AG09309 (cell line): Measurements from ENCODE around the gene DTNBP1.

Experiments
- DNase-seq: peaks from one replicate; pipeline ENCODE4 v3.0.0-alpha.2; 2010; ENCODE audit warnings: low read depth
- H3K4me3 ChIP-seq: 2 replicates; pipeline ENCODE4 v1.5.1; 2011; ENCODE audit warnings: mild to moderate bottlenecking, low read depth, low read length, moderate library complexity; ENCODE audit not compliant: control insufficient read depth
- TF ChIP-seq, protein P1 (sequence below): IDR thresholded peaks from 2 replicates; pipeline ENCODE4 v1.5.1; 2011; ENCODE audit warnings: mild to moderate bottlenecking, low read depth, low read length, inconsistent platforms; ENCODE audit not compliant: insufficient read depth, control insufficient read depth; ENCODE audit errors: missing control alignments

DTNBP1 gene

DNA sequence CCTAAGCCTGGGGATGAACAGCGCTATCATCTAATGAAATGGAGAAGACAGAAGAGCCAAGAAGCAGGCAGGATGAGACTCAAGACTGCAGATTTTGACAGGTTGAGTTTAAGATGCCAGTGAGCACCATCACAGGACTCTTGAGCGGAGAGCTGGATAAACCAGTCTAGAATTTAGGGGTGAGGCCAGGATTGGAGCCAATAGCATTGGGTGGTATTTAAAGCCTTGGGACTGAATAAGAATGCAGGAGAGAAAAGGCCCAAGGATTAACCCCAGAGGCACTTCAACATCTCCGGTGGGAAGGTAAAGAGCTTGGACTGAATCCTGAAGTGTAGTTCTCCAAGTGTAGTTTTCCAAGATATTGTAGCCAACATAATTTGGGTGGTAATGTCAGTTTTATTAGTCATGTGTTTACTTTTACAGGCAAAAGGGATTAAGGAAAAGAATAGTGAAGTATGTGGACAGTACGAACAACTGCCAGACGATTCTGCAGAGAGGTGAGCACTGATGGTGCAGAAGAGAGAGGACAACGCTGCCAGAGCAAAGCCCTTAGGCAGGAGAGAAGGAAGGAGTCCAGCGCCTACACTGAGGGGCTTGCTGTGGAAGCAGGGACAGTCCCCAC is 85.2 kb downstream of the DTNBP1 start:
- TF ChIP-seq, protein P1, sequence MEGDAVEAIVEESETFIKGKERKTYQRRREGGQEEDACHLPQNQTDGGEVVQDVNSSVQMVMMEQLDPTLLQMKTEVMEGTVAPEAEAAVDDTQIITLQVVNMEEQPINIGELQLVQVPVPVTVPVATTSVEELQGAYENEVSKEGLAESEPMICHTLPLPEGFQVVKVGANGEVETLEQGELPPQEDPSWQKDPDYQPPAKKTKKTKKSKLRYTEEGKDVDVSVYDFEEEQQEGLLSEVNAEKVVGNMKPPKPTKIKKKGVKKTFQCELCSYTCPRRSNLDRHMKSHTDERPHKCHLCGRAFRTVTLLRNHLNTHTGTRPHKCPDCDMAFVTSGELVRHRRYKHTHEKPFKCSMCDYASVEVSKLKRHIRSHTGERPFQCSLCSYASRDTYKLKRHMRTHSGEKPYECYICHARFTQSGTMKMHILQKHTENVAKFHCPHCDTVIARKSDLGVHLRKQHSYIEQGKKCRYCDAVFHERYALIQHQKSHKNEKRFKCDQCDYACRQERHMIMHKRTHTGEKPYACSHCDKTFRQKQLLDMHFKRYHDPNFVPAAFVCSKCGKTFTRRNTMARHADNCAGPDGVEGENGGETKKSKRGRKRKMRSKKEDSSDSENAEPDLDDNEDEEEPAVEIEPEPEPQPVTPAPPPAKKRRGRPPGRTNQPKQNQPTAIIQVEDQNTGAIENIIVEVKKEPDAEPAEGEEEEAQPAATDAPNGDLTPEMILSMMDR = no peak
- no peak overlapping the region for H3K4me3 ChIP-seq
- no peak for DNase-seq

DNA sequence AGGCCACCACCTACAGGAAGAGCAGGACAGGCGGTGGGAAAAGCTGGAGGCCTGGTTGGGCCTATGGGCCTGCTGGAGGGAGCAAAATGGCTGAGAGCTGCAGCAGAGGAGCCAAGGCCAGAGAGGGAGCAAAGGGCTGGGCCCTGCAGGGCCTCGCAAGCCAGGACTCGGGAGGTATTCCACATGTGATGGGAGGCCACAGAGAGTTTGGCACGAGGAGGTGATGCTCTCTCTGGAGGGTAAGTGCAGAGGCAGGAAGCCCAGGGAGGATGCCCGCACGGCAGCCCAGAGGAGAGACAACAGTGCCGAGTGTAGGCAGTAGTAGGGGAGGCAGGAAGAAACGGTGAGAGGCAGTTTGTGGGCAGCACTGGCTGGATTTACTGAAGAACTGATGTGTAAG is 85.7 kb downstream of the DTNBP1 start:
- TF ChIP-seq, protein P1 = no peak
- no peak for DNase-seq
- H3K4me3 ChIP-seq = no peak overlapping the region

DNA sequence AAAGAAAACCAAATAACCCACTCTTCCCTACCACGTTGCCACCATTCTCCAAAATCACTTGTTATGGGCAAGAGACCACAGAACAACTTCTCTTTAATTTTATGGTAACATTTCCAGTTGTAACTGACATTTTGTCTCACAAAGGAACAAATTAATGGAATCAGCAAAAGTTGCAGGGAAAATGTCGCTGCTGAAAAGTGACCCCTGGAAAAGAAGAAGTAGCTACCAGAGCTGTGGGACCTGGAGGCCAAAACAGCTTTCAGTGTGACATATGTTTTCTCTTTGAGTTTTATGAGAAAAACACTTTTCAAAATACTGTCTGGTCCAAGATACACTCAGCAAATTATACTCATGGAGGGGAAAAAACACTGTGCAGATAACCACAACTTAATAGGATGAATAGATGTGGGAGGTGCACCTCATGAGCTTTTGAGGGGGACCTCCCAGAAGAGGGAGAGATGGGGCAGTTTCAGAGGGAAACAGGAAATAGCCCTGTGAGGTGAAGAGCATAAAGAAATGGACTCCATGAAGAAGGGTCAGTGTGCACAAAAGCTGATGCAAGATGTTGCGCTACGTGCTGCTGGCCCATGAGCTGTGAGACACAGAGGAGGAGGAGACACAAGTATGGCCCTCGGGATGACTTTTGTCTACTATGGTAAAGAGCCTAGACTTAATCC is 87.3 kb downstream of the DTNBP1 start:
- no peak overlapping the region for H3K4me3 ChIP-seq
- DNase-seq = no peak
- TF ChIP-seq, protein P1 = no peak

DNA sequence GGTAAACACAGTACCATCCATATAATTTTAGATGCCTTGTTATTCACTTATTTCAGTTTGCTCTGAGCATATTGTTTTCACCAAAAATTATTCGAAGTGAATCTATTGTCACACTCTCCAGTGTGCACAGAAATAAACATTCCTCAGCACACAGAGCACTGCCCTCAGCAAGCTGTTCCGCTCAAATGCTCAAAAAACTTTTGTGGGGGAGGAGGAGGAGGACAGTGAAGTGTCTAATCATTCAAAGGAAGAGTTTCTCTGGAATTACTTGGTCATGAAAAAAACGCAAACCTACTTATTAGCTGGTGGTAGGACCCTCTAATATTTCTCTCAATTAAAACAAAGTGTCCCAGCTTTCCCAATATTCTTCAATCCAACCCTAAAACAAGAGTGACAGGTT is 88.3 kb downstream of the DTNBP1 start:
- no peak for DNase-seq
- TF ChIP-seq, protein P1 = no peak
- H3K4me3 ChIP-seq = no peak overlapping the region

DNA sequence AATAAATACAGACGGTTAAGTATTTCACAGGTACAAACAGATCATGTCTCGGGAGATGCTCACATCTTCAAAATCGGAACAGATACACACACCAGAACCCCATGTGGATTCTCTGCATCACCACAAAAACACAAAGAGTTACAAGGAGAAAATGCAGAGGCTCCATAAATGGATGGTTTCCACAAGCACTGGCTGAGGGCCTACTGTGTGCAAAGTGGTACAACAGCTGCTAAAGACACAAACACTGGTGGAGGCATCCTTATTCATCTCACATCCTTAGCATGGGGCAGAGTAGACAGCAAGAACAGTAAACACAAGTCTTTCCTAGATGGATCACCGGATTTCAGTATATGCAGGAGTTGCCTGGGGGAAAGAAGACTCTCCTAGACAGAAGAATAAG is 88.8 kb downstream of the DTNBP1 start:
- no peak overlapping the region for H3K4me3 ChIP-seq
- TF ChIP-seq, protein P1 = no peak
- DNase-seq = no peak

DNA sequence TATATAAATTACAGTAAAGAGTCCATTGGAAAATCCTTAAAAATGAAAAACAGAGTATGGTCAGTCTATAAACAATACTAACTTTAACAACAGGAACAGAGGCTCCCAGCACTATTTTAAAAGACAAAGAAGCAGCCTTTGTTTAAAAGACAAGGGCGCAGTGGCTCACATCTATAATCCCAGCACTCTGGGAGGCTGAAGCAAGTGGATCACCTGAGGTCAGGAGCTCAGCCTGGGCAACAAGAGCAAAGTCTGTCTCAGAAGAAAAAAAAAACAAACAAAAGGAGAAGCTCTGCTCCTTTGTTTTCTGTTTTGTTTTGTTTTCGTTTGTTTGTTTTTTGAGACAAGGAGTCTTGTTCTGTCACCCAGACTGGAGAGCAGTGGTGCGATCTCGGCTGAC is 89.4 kb downstream of the DTNBP1 start:
- no peak overlapping the region for H3K4me3 ChIP-seq

More for the DNA sequence above, 89.4 kb downstream of the DTNBP1 start:
- TF ChIP-seq, protein P1 = no peak
- no peak for DNase-seq
